ENCODE measurements around the gene RAPGEF4.

DNA sequence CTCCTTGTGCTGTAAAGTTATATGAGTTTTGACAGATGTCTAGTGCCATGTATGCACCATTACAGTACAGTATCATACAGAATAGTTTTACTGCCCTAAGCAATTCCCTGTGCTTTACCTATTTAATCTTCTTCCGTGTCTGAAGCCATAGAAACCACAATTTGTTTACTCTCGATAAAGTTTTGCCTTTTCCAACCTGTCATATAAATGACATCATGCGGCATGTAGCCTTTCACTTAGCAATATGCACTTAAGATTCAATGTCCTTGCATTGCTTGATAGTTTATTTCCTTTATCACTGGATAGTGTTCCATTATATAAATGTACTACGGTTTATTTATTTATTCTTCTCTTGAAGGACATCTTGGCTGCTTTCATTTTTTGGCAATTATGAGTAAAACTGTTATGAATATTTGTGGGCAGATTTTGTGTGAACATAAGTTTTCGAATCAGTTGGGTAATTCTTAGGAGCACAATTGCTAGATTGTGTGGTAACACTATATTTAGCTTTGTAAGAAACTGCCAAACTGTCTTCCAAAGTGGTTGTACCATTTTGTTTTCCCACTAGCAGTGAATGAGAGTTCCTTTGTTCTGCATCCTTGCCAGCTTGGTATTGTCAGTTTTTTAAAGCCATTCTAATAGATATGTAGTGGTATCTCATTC, 203.2 kb downstream of the RAPGEF4 start:
- TF ChIP-seq EP300 (IDR thresholded peaks at IDR 0.05): no peak
- TF ChIP-seq POLR2A (IDR thresholded peaks at IDR 0.05): no peak

Measured in gastroesophageal sphincter (tissue), 2 donors.